H9 (cell line): ENCODE results near the gene MSANTD2. TPM values are rescaled to one million over a fixed set of nuclear protein-coding genes. Genes with fewer than 3 reads are reported as not detected.

Experiments used
- DNase-seq: peaks from one replicate; pipeline ENCODE4 v3.0.0-alpha.2; 2017
- H2AFZ ChIP-seq: one replicate; pipeline ENCODE4 v1.6.1; 2013; ENCODE audit warnings: mild to moderate bottlenecking, low read length, control low read depth, moderate library complexity
- H2AK5ac ChIP-seq: 2 replicates; pipeline ENCODE4 v1.6.1; 2013; ENCODE audit warnings: low read length, control low read depth, mixed read lengths; ENCODE audit not compliant: insufficient read length
- H2BK120ac ChIP-seq: one replicate; pipeline ENCODE4 v1.6.1; 2013; ENCODE audit warnings: low read depth, mild to moderate bottlenecking, low read length, control low read depth, inconsistent platforms; ENCODE audit not compliant: poor library complexity, severe bottlenecking
- H2BK12ac ChIP-seq: 2 replicates; pipeline ENCODE4 v1.6.1; 2013; ENCODE audit warnings: low read length, control low read depth, mixed read lengths, low read depth; ENCODE audit not compliant: insufficient read length
- H2BK15ac ChIP-seq: 2 replicates; pipeline ENCODE4 v1.6.1; 2013; ENCODE audit warnings: low read depth, low read length, control low read depth
- H2BK20ac ChIP-seq: one replicate; pipeline ENCODE4 v1.6.1; 2013; ENCODE audit warnings: low read depth, mild to moderate bottlenecking, low read length, control low read depth, inconsistent platforms; ENCODE audit not compliant: poor library complexity, severe bottlenecking
- H2BK5ac ChIP-seq: 2 replicates; pipeline ENCODE4 v1.6.1; 2013; ENCODE audit warnings: low read length, control low read depth, mixed read lengths; ENCODE audit not compliant: insufficient read length
- H3K14ac ChIP-seq: 2 replicates; pipeline ENCODE4 v1.6.1; 2013; ENCODE audit warnings: low read length, control low read depth; ENCODE audit not compliant: insufficient read depth
- H3K18ac ChIP-seq: 2 replicates; pipeline ENCODE4 v1.6.1; 2013; ENCODE audit warnings: low read depth, mild to moderate bottlenecking, mixed read lengths, low read length, control low read depth; ENCODE audit not compliant: insufficient read length
- H3K23ac ChIP-seq: 2 replicates; pipeline ENCODE4 v1.6.1; 2013; ENCODE audit warnings: low read length, control low read depth, mixed read lengths, low read depth; ENCODE audit not compliant: insufficient read length
- H3K23me2 ChIP-seq: 2 replicates; pipeline ENCODE4 v1.6.1; 2013; ENCODE audit warnings: low read depth, mild to moderate bottlenecking, mixed read lengths, low read length, control low read depth; ENCODE audit not compliant: insufficient read length, poor library complexity, severe bottlenecking
- H3K27ac ChIP-seq: 2 replicates; pipeline ENCODE4 v1.5.1; 2013; ENCODE audit warnings: low read length, control low read depth, mixed read lengths, low read depth; ENCODE audit not compliant: insufficient read length
- H3K27me3 ChIP-seq: 2 replicates; pipeline ENCODE4 v1.6.1; 2013; ENCODE audit warnings: low read length, control low read depth, inconsistent platforms; ENCODE audit not compliant: insufficient read depth
- H3K4ac ChIP-seq: 2 replicates; pipeline ENCODE4 v1.6.1; 2013; ENCODE audit warnings: low read depth, mild to moderate bottlenecking, control low read depth, inconsistent platforms, low read length, moderate library complexity
- H3K4me1 ChIP-seq: 2 replicates; pipeline ENCODE4 v1.6.1; 2013; ENCODE audit warnings: low read length, control low read depth, inconsistent platforms; ENCODE audit not compliant: insufficient read depth
- H3K4me2 ChIP-seq: 2 replicates; pipeline ENCODE4 v1.6.1; 2013; ENCODE audit warnings: low read length, control low read depth, mixed read lengths; ENCODE audit not compliant: insufficient read length, insufficient read depth
- H3K56ac ChIP-seq: 2 replicates; pipeline ENCODE4 v1.6.1; 2013; ENCODE audit warnings: low read depth, mild to moderate bottlenecking, mixed read lengths, low read length, control low read depth; ENCODE audit not compliant: insufficient read length
- H3K79me1 ChIP-seq: 2 replicates; pipeline ENCODE4 v1.6.1; 2013; ENCODE audit warnings: low read depth, mild to moderate bottlenecking, moderate library complexity, low read length, control low read depth, inconsistent platforms; ENCODE audit not compliant: insufficient read depth, poor library complexity, severe bottlenecking
- H3K79me2 ChIP-seq: 2 replicates; pipeline ENCODE4 v1.6.1; 2013; ENCODE audit warnings: low read length, control low read depth, inconsistent platforms; ENCODE audit not compliant: insufficient read depth
- H3K9ac ChIP-seq: 2 replicates; pipeline ENCODE4 v1.6.1; 2013; ENCODE audit warnings: low read length, control low read depth, mixed read lengths; ENCODE audit not compliant: insufficient read length; ENCODE audit errors: extremely low read depth
- H3K9me3 ChIP-seq: one replicate; pipeline ENCODE4 v1.6.1; 2013; ENCODE audit warnings: low read depth, low read length, inconsistent platforms; ENCODE audit not compliant: control insufficient read depth
- H3T11ph ChIP-seq: one replicate; pipeline ENCODE4 v1.6.1; 2013; ENCODE audit warnings: mild to moderate bottlenecking, low read length, control low read depth, inconsistent platforms
- H4K20me1 ChIP-seq: one replicate; pipeline ENCODE4 v1.6.1; 2013; ENCODE audit not compliant: control insufficient read depth, insufficient read length, insufficient read depth
- H4K5ac ChIP-seq: 2 replicates; pipeline ENCODE4 v1.6.1; 2013; ENCODE audit warnings: low read depth, mild to moderate bottlenecking, mixed read lengths, low read length, control low read depth; ENCODE audit not compliant: insufficient read length
- H4K8ac ChIP-seq: replicated peaks from 2 replicates; pipeline ENCODE4 v1.6.1; 2013; ENCODE audit warnings: low read length, control low read depth, mixed read lengths, low read depth; ENCODE audit not compliant: insufficient read length
- H4K91ac ChIP-seq: 2 replicates; pipeline ENCODE4 v1.6.1; 2013; ENCODE audit warnings: low read depth, mild to moderate bottlenecking, moderate library complexity, mixed read lengths, low read length, control low read depth; ENCODE audit not compliant: insufficient read length
- H3K27ac Mint-ChIP-seq, 3 experiments: 2 replicates in 2 of 3; 3 replicates in 1 of 3; pipeline ENCODE4 v1.8.0; 2020 to 2021; ENCODE audit warnings: mixed read lengths in 3 of 3, mild to moderate bottlenecking in 1 of 3, moderate library complexity in 1 of 3
- H3K27me3 Mint-ChIP-seq: 2 replicates; pipeline ENCODE4 v1.8.0; 2021; ENCODE audit warnings: low read depth, mild to moderate bottlenecking, moderate library complexity, mixed read lengths
- H3K36me3 Mint-ChIP-seq, 3 experiments: 2 replicates in 2 of 3; 3 replicates in 1 of 3; pipeline ENCODE4 v1.8.0; 2020 to 2021; ENCODE audit warnings: low read depth in 3 of 3, mixed read lengths in 3 of 3; ENCODE audit not compliant: insufficient read depth in 1 of 3
- H3K4me1 Mint-ChIP-seq, 2 experiments: 2 replicates each; pipeline ENCODE4 v1.8.0; 2020; ENCODE audit warnings: mixed read lengths in 2 of 2
- H3K4me3 Mint-ChIP-seq, 2 experiments: 2 replicates in 1 of 2; 3 replicates in 1 of 2; pipeline ENCODE4 v1.8.0; 2020 to 2021; ENCODE audit warnings: mild to moderate bottlenecking in 2 of 2, mixed read lengths in 2 of 2, moderate library complexity in 1 of 2
- H3K9me3 Mint-ChIP-seq, 2 experiments: 2 replicates in 1 of 2; 3 replicates in 1 of 2; pipeline ENCODE4 v1.8.0; 2020; ENCODE audit warnings: mild to moderate bottlenecking in 2 of 2, mixed read lengths in 2 of 2, moderate library complexity in 1 of 2
- CTCF ChIP-seq: fragments of 200-600 bp; sonication (generic); conservative IDR thresholded peaks from 3 replicates; pipeline ENCODE4 v1.8.0; 2021; ENCODE audit warnings: antibody characterized with exemption, mild to moderate bottlenecking
- WGBS: extraction: QIAGEN DNeasy Blood & Tissue Kit; methylation state at CpG from one replicate; pipeline ENCODE4 v1.1.7; 2013; ENCODE audit warnings: missing lambda C conversion rate, low lambda C conversion rate, mixed read lengths; ENCODE audit not compliant: insufficient read length; ENCODE audit errors: extremely low coverage; 5-methylcytosine and 5-hydroxymethylcytosine counted together
- long read RNA-seq: library from polyadenylated mRNA; unstranded; transcript quantifications from one replicate; pipeline ENCODE4 v2.0.0, GENCODE V29; 2020
- total RNA-seq: library from RNA; stranded (reverse); gene quantifications from 2 replicates; pipeline ENCODE4 v1.2.1, GENCODE V29; 2021

The MSANTD2 gene
- 14.5 and 18.1 TPM in 2 replicates for total RNA-seq
- long read RNA-seq, partial matches to known transcripts, result 0 of 4 reads
- long read RNA-seq, other reads (novel, unspliced or antisense), result 4 of 4 reads

GRCh38 chr11:124800226-124800929 is at the start of gene MSANTD2:
MSANTD2 (minus strand) TSS chr11:124800406; CDS start chr11:124800380, 26 bp downstream.
- H3K9me3 Mint-ChIP-seq, result no peaks in the 10 kb centered on the region
- peak within 1 kb of the TSS; percentile 42; the same call in 1 of the 2 replicates for H2BK15ac ChIP-seq
- H4K8ac ChIP-seq, result no peak within 1 kb of the TSS
- H3K79me1 ChIP-seq, result no peaks in the 10 kb centered on the region
- DNase-seq, result peak; percentile 82
- H4K5ac ChIP-seq, result no peak within 1 kb of the TSS
- H3K4me3 Mint-ChIP-seq, result peak within 1 kb of the TSS; percentile 87 to 89
- H3K9ac ChIP-seq, result peak within 1 kb of the TSS; percentile 96
- no peak within 1 kb of the TSS for H3T11ph ChIP-seq
- no peak within 1 kb of the TSS for H2AK5ac ChIP-seq
- H3K27ac ChIP-seq, result no peak within 1 kb of the TSS
- WGBS, result no CpG with 5 or more reads among the region's 62 CpGs
- H3K4me2 ChIP-seq, result peak within 1 kb of the TSS; percentile 96
- H4K20me1 ChIP-seq, result no peaks in the 10 kb centered on the region
- peaks cover 26 to 31% of the 10 kb centered on the region in 2 experiments for H3K4me1 Mint-ChIP-seq
- peaks cover 5% of the 10 kb centered on the region for H3K23me2 ChIP-seq
- 0 out of 3 replicates have a peak, but pooled peaks have one; percentile 0 for TF ChIP-seq CTCF
- H4K91ac ChIP-seq, result no peak within 1 kb of the TSS
- peak within 1 kb of the TSS; percentile 41 for H2BK12ac ChIP-seq
- H3K14ac ChIP-seq, result peak within 1 kb of the TSS; percentile 98
- H3K9me3 ChIP-seq, result no peaks in the 10 kb centered on the region
- H3K23ac ChIP-seq, result no peak within 1 kb of the TSS
- H2BK5ac ChIP-seq, result no peak within 1 kb of the TSS
- peak within 1 kb of the TSS; percentile 99 for H3K18ac ChIP-seq
- no peak within 1 kb of the TSS for H3K56ac ChIP-seq
- H2AFZ ChIP-seq, result no peak within 1 kb of the TSS
- H2BK20ac ChIP-seq, result no peak within 1 kb of the TSS
- peaks cover 2% of the 10 kb centered on the region; the same call in 1 of the 2 replicates for H3K4me1 ChIP-seq
- 0 out of 2 replicates have a peak within 1 kb of the TSS, but pooled peaks have one; percentile 41 for H3K4ac ChIP-seq
- H3K27me3 Mint-ChIP-seq, result peaks cover 1% of the 10 kb centered on the region; the same call in 1 of the 2 replicates
- peak within 1 kb of the TSS; percentile 53 for H2BK120ac ChIP-seq
- H3K79me2 ChIP-seq, result peaks cover 26% of the 10 kb centered on the region; the same call in 1 of the 2 replicates
- peak within 1 kb of the TSS; percentile 91 to 98 (median 94) for H3K27ac Mint-ChIP-seq
- peaks cover 0 to 3% (median 2%) of the 10 kb centered on the region in 3 experiments; a peak in 3 of 7 replicates for H3K36me3 Mint-ChIP-seq
- no peaks in the 10 kb centered on the region for H3K27me3 ChIP-seq
